GM21737 (cell line): ENCODE results near the gene PSMD9.

Source experiments
- ATAC-seq: cut with Tn5 transposase; IDR thresholded peaks from one replicate; pipeline ENCODE4 v1.9.1; 2021; ENCODE audit warnings: mild to moderate bottlenecking, moderate library complexity; ENCODE audit not compliant: unreplicated experiment

PSMD9 gene

DNA sequence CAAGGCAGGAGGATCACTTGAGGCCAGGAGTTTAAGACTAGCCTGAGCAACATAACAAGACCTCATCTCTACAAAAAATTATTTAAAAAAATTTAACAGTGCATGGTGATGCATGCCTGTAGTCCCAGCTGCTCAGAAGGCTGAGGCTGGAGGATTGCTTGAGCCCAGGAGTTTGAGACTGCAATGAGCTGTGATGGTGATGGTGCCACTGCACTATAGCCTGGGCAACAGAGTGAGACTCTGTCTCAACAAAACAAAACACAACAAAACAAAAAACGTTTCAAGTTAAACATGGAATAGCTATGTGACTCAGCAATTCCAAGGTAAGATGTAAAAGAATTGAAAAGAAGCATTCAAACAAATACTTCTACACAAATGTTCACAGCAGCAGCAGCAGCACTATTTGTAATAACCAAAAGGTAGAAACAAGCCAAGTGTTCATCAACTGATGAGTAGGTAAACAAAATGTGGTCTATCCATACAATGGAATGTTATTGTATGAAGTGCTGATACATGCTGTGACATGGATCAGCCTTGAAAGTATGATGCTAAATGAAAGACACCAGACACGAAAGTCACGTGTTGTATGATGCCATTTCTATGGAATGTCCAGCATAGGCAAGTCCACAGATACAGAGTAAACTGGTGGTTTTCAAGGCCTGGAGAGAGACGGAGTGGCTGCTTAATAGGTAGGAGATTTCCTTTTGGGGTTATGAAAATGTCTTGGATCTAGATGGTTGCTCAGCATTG is 61.2 kb downstream of the PSMD9 start:
- ATAC-seq, result no peak

DNA sequence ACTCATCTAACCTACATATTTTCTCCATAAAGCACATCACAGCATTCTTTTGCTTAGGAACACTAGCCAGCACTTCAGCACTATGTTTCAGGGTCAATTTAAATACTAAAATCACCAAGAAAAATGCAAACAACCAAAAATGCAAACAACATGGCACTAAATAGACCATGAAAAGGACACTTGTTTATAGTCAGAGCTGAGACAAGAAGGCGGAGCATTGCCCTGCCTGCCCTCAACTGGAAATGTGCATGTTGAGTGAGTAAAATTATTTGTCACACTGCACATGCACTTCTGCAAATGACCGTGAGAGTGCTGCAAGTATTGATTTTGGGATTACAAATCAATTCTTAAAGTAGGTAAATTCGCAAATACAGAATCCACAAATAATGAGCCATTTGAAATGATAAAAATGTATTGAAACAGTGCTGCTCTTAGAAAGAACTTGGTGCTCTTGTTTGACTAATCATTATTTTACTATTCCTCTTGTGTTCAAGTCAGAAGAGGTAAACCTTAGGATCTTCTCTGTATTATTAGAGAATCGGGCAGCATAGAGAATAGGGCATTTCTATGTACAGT is 64.6 kb downstream of the PSMD9 start:
- no peak for ATAC-seq

DNA sequence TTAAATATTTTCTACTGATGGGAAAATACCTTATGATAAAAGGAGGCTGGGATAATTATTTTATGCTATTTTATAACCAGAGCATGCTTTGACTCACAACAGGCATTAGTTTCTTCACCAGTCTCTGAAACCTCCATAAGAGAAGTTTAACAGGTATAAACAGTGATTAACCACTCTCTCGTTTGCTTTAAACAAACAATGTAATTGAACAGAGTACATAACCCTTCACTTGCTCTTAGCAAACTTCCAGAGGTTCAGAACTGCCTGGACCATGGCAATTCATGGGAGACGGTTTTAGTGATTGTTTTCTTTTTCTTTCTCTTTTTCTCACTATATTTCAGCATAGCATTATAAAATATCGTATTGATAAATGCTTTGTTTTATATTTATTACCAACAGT is 65.1 kb downstream of the PSMD9 start:
- no peak for ATAC-seq

- no peak for ATAC-seq
These were observed 67.0 kb downstream of the PSMD9 start for GRCh38 chr12:121955258-121956237.

- no peak for ATAC-seq
These were observed 69.4 kb downstream of the PSMD9 start for GRCh38 chr12:121957861-121958515.

GRCh38 chr12:121958541-121959240 is 70.1 kb downstream of the PSMD9 start:
- ATAC-seq, result no peak

GRCh38 chr12:121960541-121960940 is 72.0 kb downstream of the PSMD9 start:
- ATAC-seq, result no peak

DNA sequence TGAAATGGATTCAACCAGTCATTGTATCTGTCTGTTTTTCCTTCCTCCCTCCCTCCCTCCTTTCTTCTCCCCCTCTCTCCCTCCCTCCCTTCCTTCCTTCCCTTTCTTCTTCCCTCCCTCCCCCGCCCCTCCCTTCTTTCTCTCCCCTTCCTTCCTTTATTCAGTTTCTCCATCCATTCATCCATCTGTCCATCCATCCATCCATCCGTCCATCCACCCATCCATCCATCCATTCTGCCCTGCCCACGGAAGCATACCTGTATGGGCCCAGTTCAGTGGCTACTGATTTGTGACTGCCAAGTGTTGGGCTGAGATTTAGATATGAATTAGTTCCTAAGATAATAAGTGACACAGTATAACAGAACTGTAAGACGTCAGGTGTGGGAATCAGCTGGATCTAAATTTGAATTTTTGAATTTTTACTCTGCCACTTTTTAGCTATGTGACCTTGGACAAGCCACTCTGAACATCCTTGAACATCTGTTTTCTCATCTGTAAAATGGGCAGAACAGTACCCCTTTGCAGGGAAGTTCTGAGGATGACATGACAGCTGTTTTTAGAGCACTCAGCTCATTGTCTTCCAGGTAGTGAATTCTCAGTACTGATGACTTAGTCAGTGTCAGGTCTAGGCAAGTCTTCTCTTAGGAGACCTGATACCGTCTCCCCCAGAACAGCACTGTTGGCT is 72.7 kb downstream of the PSMD9 start:
- ATAC-seq, result no peak

- no peak for ATAC-seq
These were observed 74.9 kb downstream of the PSMD9 start for GRCh38 chr12:121963341-121964018.

DNA sequence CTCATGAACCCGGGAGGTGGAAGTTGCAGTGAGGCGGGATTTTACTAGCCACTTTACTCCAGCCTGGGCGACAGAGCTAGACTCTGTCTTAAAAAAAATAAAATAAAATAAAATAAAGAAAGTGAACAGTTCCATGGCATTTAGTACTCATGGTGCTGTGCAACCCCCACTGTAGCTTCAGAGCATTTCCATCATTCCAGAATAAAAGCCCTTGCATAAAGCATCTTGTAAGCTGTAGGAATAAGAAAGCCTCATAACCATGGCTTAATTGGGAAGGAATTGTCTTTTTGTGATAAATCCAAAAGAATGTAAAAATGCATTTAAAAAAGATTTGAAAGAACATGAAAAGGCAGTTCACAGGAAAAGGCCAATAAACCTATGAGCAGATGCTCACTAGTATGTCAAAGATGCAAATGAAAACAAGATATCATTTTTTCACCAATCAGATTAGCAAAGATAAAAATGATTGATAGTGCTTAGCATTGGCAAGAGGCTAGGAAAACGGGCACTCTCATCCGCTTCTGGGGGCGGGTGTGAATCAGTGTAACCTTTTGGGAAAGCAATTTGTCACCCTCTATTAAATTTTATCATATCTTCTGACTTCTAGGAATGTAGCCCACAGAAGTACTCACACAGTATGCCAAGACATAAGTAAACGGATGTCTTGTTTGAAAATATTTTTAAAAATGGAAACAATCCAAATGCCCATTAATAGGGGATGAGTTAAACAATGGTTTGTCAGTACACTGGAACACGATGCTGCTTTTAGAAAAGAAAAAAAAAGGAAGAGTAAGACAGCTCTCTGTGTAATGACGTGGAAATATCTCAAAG is 76.4 kb downstream of the PSMD9 start:
- ATAC-seq, result no peak

GRCh38 chr12:121966959-121967358 is 78.4 kb downstream of the PSMD9 start:
- no peak for ATAC-seq
